Measurements from ENCODE around the gene PPM1F.

- TF ChIP-seq CTCF (IDR thresholded peaks at IDR 0.05): no peak
- TF ChIP-seq POLR2A (IDR thresholded peaks at IDR 0.05): no peak
These were observed 11.6 kb upstream of the PPM1F start for GRCh38 chr22:21964234-21964633.

Data from lower leg skin (tissue), 3 donors.